B cell (primary cell): ENCODE data around the gene TJAP1. TPM values are rescaled to one million over a fixed set of nuclear protein-coding genes. Genes with fewer than 3 reads are reported as not detected.
"Not testable (repeated sequence)": the region's sequence is repeated elsewhere in the genome, so short reads cannot be mapped to it uniquely, and the experiment has no call there.

Source experiments
- ATAC-seq: fragments of 200-7000 bp; cut with Tn5 transposase; one replicate; pipeline ENCODE4 v1.10.0; 2021; ENCODE audit warnings: low read depth, mild to moderate bottlenecking, moderate number of reproducible peaks, moderate library complexity
- CTCF ChIA-PET: fragments of 350-600 bp; sonication (Branson Sonifier 250); formaldehyde crosslinking; loops from one replicate; lab custom pipeline; 2021; ENCODE audit warnings: antibody characterized with exemption, inconsistent platforms; lab: Charles Lee
- POLR2A ChIA-PET: fragments of 350-600 bp; sonication (Branson Sonifier 250); formaldehyde crosslinking; loops from one replicate; lab custom pipeline; 2021; ENCODE audit warnings: antibody characterized with exemption; lab: Charles Lee
- DNase-seq: peaks from one replicate; pipeline ENCODE4 v3.0.0; 2013
- H2AFZ ChIP-seq: 2 replicates; pipeline ENCODE4 v1.6.1; 2012; ENCODE audit warnings: mild to moderate bottlenecking, low read depth, low read length; ENCODE audit not compliant: insufficient read depth, poor library complexity, severe bottlenecking
- H3K27ac ChIP-seq, 2 donors: 1 replicate in 1 of 2; 2 replicates in 1 of 2; pipeline ENCODE4 v1.5.1; 2012 to 2013; ENCODE audit warnings: low read length in 2 of 2, mild to moderate bottlenecking in 2 of 2, moderate library complexity in 1 of 2
- H3K27me3 ChIP-seq, 4 experiments: fragments of 200-600 bp in 1 of 4; sonication (generic) in 1 of 4; replicated peaks in 1 of 4; 1 replicate in 2 of 4; 2 replicates in 2 of 4; pipeline versions ENCODE4 v1.6.1 to v1.7.0; 2013 to 2016; ENCODE audit warnings: low read length in 3 of 4, mild to moderate bottlenecking in 2 of 4, mixed read lengths in 1 of 4, moderate library complexity in 1 of 4; ENCODE audit not compliant: insufficient read depth in 4 of 4, control insufficient read depth in 3 of 4; ENCODE audit errors: control extremely low read depth in 1 of 4
- H3K36me3 ChIP-seq, 2 experiments: replicated peaks in 1 of 2; 1 replicate in 1 of 2; 2 replicates in 1 of 2; pipeline versions ENCODE4 v1.6.1 to v1.7.1; 2013; ENCODE audit warnings: low read length in 1 of 2; ENCODE audit not compliant: insufficient read depth in 2 of 2, control insufficient read depth in 1 of 2; ENCODE audit errors: control extremely low read depth in 1 of 2, extremely low read depth in 1 of 2
- H3K4me1 ChIP-seq, 2 donors: fragments of 200-600 bp in 1 of 2; sonication (generic) in 1 of 2; 1 replicate in 1 of 2; 2 replicates in 1 of 2; pipeline versions ENCODE4 v1.5.1 to v1.6.1; 2013 to 2017; ENCODE audit warnings: low read length in 2 of 2; ENCODE audit not compliant: control insufficient read depth in 2 of 2, insufficient read depth in 2 of 2
- H3K4me2 ChIP-seq: replicated peaks from 2 replicates; pipeline ENCODE3; 2012; ENCODE audit warnings: mild to moderate bottlenecking, low read depth, low read length; ENCODE audit not compliant: poor library complexity, severe bottlenecking
- H3K4me3 ChIP-seq, 5 experiments: fragments of 200-600 bp in 1 of 5; sonication (generic) in 1 of 5; 1 replicate in 3 of 5; 2 replicates in 2 of 5; pipeline versions ENCODE4 v1.5.1 to v1.7.0; 2011 to 2016; ENCODE audit warnings: low read length in 4 of 5, mild to moderate bottlenecking in 4 of 5, low read depth in 2 of 5, control low read depth in 1 of 5, moderate library complexity in 1 of 5; ENCODE audit not compliant: insufficient read depth in 1 of 5; ENCODE audit errors: control extremely low read depth in 1 of 5, extremely low read depth in 1 of 5
- H3K79me2 ChIP-seq: fragments of 200-600 bp; sonication (generic); one replicate; pipeline ENCODE4 v1.6.0; 2016; ENCODE audit warnings: low read length; ENCODE audit not compliant: control insufficient read depth, insufficient read depth
- H3K9ac ChIP-seq: fragments of 200-600 bp; sonication (generic); 2 replicates; pipeline ENCODE4 v1.6.1; 2017; ENCODE audit warnings: mild to moderate bottlenecking, low read length, moderate library complexity
- H3K9me3 ChIP-seq, 3 donors: one replicate each; pipeline versions ENCODE4 v1.6.1 to v1.7.1; 2013; ENCODE audit warnings: low read length in 2 of 3; ENCODE audit not compliant: control insufficient read depth in 2 of 3, insufficient read depth in 1 of 3; ENCODE audit errors: control extremely low read depth in 1 of 3
- H4K20me1 ChIP-seq: 2 replicates; pipeline ENCODE4 v1.6.0; 2012; ENCODE audit warnings: mild to moderate bottlenecking, low read length; ENCODE audit not compliant: insufficient read depth, control insufficient read depth, poor library complexity, severe bottlenecking
- H3K27ac Mint-ChIP-seq: one replicate; pipeline ENCODE4 v1.8.0; 2021; ENCODE audit warnings: mixed read lengths
- H3K27me3 Mint-ChIP-seq: one replicate; pipeline ENCODE4 v1.8.0; 2021; ENCODE audit warnings: mixed read lengths
- H3K4me1 Mint-ChIP-seq: one replicate; pipeline ENCODE4 v1.8.0; 2021; ENCODE audit warnings: mixed read lengths
- H3K4me3 Mint-ChIP-seq: one replicate; pipeline ENCODE4 v1.8.0; 2021; ENCODE audit warnings: mixed read lengths
- H3K9me3 Mint-ChIP-seq: one replicate; pipeline ENCODE4 v1.8.0; 2022; ENCODE audit warnings: mixed read lengths; ENCODE audit not compliant: insufficient read depth
- EZH2 ChIP-seq: IDR thresholded peaks from 2 replicates; pipeline ENCODE4 v1.6.1; 2012; ENCODE audit warnings: borderline replicate concordance, low read depth, mild to moderate bottlenecking, moderate library complexity, low read length; ENCODE audit not compliant: insufficient read depth, poor library complexity, severe bottlenecking
- WGBS: methylation state at CpG from one replicate; pipeline ENCODE4 v1.1.5; 2013; ENCODE audit warnings: missing lambda C conversion rate; ENCODE audit not compliant: insufficient coverage; 5-methylcytosine and 5-hydroxymethylcytosine counted together
- intact Hi-C: fragments of 100-400 bp; cut with micrococcal nuclease; formaldehyde crosslinking; loops from one replicate; pipeline ENCODE4 v1.10.0; 2022
- polyA plus RNA-seq: library from polyadenylated mRNA; depleted of rRNA; stranded (reverse); fragments of >200 nt; gene quantifications from 2 replicates; pipeline ENCODE4 v1.2.3, GENCODE V29; 2012
- total RNA-seq, 2 donors: library from RNA; stranded (reverse); fragments of 120-200 nt in 1 of 2; gene quantifications; 1 replicate in 1 of 2; 2 replicates in 1 of 2; pipeline versions ENCODE4 v1.2.3 to v1.2.4, GENCODE V29; 2013 to 2022
- TF ChIP-seq, protein P1 (sequence below): fragments of 200-600 bp; IDR thresholded peaks from one replicate; pipeline ENCODE4 v1.8.0; 2022; ENCODE audit warnings: antibody characterized with exemption, mild to moderate bottlenecking

The TJAP1 gene
- total and polyA plus RNA-seq, 2 donors (not counting 1 experiment from before 2014, with no cell fraction given) = 59.1 to 70.7 TPM

- H3K79me2 ChIP-seq = peaks cover 22% of the 10 kb centered on the region
- H3K4me3 Mint-ChIP-seq = no peak overlapping the region
- H2AFZ ChIP-seq = no peak overlapping the region
- H3K9me3 ChIP-seq = no peaks in the 10 kb centered on the region
- ChIA-PET POLR2A (no interaction called here), CTCF (interaction anchor here (1.9 kb wide), 1 partner anchor 9 kb away, joined by 8 read pairs; no protein-coding TSS in a partner anchor)
- intact Hi-C loops = no loop called here
- DNase-seq (no peak), ATAC-seq (no peak)
- no peaks in the 10 kb centered on the region for H3K27me3 ChIP-seq
- no peak overlapping the region for H3K4me3 ChIP-seq
- H3K9ac ChIP-seq = no peak overlapping the region
- peaks cover 0 to 6% of the 10 kb centered on the region in 2 donors for H3K4me1 ChIP-seq
- no peaks in the 10 kb centered on the region for H3K27me3 Mint-ChIP-seq
- no peaks in the 10 kb centered on the region for H4K20me1 ChIP-seq
- no peaks in the 10 kb centered on the region for H3K9me3 Mint-ChIP-seq
- no peak overlapping the region for H3K27ac Mint-ChIP-seq
- TF ChIP-seq, protein P1, sequence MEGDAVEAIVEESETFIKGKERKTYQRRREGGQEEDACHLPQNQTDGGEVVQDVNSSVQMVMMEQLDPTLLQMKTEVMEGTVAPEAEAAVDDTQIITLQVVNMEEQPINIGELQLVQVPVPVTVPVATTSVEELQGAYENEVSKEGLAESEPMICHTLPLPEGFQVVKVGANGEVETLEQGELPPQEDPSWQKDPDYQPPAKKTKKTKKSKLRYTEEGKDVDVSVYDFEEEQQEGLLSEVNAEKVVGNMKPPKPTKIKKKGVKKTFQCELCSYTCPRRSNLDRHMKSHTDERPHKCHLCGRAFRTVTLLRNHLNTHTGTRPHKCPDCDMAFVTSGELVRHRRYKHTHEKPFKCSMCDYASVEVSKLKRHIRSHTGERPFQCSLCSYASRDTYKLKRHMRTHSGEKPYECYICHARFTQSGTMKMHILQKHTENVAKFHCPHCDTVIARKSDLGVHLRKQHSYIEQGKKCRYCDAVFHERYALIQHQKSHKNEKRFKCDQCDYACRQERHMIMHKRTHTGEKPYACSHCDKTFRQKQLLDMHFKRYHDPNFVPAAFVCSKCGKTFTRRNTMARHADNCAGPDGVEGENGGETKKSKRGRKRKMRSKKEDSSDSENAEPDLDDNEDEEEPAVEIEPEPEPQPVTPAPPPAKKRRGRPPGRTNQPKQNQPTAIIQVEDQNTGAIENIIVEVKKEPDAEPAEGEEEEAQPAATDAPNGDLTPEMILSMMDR = no peak
- no peak for TF ChIP-seq EZH2
- 96% methylated on average over 10 of the region's 12 CpGs for WGBS
- peaks cover 0 to 65% of the 10 kb centered on the region in 2 experiments for H3K36me3 ChIP-seq
- peaks cover 12% of the 10 kb centered on the region for H3K4me1 Mint-ChIP-seq
- no peak overlapping the region for H3K4me2 ChIP-seq
- no peak overlapping the region for H3K27ac ChIP-seq
These were observed 20.3 kb downstream of the TJAP1 start for GRCh38 chr6:43497689-43498088.

DNA sequence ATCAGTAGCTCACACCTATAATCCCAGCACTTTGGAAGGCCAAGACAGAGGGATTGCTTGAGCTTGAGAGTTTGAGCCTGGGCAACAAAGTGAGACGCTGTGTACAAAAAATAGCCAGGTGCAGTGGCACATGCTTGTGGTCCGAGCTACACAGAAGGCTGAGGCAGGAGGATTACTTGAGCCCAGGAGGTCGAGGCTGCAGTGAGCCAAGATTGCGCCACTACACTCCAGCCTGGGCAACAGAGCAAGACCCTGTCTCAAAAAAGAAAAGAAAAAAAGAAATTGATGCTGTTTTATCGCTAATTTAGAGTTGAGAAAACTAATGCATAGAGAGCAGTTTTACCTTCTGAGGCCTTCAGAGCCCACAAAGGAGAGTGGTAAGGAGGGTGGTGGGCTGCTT, 20.9 kb downstream of the TJAP1 start:
- H3K9ac ChIP-seq, H3K4me3 Mint-ChIP-seq, H3K4me1 ChIP-seq, H4K20me1 ChIP-seq, H3K4me3 ChIP-seq, H3K4me2 ChIP-seq, intact Hi-C loops, POLR2A ChIA-PET, DNase-seq, H3K27ac ChIP-seq, H3K27ac Mint-ChIP-seq, H2AFZ ChIP-seq, ATAC-seq, H3K27me3 ChIP-seq, H3K9me3 Mint-ChIP-seq, H3K27me3 Mint-ChIP-seq, H3K9me3 ChIP-seq: not testable (repeated sequence)
- Histone ChIP-seq H3K79me2 (peaks cover 16% of the 10 kb centered on the region), H3K36me3 (peaks cover 0 to 68% of the 10 kb centered on the region in 2 experiments)
- CTCF ChIA-PET = interaction anchor here (1.9 kb wide), 1 partner anchor 9 kb away, joined by 8 read pairs; no protein-coding TSS in a partner anchor
- WGBS = 100% methylated on average over 4 of the region's 5 CpGs
- H3K4me1 Mint-ChIP-seq = peaks cover 10% of the 10 kb centered on the region
